ENCODE results near the gene RAP1B. TPM values are rescaled to one million over a fixed set of nuclear protein-coding genes. Genes with fewer than 3 reads are reported as not detected.

RAP1B gene
- total RNA-seq, 1 experiment from 2014 or later: 86.9 TPM

DNA sequence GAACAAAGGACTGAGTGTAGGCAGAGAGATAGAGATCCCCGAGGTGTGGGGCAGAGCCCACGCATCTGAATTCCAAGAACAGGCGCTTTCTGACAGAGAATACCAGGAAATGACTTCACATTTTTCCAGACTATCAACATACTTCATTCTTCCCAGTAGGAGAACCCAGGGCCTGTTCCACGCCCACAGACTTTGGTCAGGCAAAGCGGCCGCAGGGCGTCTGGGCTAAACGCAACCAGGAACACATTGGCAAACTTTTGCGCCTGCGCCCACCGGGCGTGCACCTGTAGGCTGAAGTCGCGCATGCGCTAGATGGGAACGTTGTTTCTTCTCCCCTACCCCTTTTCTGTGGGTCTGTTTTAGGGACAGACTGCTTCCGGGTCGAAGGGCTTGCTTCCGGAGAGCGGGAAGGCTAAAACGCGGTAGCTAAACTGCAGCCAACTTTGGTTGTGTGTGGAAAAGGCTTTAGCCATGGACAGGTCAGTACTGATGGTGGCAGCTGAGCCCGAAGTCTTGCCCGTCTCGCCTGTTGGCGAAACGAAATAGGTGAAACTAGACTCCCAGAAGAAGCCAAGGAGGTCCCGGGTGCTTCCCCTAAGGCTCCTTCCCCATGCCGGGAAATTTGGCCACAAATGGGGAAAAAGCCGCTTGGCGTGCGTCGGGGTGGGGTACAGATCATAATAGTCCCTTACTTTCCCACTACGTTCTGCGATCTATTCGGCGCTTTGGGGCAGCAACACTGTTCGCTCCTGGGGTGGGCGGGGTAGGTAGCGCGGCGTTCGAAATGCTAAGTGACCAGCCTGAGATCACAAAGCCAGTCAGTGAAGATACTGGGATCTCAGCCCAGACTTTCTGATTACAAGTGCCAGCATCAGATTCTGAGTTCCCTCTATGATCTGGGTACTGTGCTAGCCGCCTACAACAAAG, 76.2 kb downstream of the RAP1B start, which contains the start of gene NUP107 (continued):
- TF ChIP-seq, protein P1, sequence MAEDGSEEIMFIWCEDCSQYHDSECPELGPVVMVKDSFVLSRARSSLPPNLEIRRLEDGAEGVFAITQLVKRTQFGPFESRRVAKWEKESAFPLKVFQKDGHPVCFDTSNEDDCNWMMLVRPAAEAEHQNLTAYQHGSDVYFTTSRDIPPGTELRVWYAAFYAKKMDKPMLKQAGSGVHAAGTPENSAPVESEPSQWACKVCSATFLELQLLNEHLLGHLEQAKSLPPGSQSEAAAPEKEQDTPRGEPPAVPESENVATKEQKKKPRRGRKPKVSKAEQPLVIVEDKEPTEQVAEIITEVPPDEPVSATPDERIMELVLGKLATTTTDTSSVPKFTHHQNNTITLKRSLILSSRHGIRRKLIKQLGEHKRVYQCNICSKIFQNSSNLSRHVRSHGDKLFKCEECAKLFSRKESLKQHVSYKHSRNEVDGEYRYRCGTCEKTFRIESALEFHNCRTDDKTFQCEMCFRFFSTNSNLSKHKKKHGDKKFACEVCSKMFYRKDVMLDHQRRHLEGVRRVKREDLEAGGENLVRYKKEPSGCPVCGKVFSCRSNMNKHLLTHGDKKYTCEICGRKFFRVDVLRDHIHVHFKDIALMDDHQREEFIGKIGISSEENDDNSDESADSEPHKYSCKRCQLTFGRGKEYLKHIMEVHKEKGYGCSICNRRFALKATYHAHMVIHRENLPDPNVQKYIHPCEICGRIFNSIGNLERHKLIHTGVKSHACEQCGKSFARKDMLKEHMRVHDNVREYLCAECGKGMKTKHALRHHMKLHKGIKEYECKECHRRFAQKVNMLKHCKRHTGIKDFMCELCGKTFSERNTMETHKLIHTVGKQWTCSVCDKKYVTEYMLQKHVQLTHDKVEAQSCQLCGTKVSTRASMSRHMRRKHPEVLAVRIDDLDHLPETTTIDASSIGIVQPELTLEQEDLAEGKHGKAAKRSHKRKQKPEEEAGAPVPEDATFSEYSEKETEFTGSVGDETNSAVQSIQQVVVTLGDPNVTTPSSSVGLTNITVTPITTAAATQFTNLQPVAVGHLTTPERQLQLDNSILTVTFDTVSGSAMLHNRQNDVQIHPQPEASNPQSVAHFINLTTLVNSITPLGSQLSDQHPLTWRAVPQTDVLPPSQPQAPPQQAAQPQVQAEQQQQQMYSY (CRISPR knock-in tag; IDR thresholded peaks at IDR 0.05): no peak
- TF ChIP-seq CREB1 (CRISPR knock-in tag; IDR thresholded peaks at IDR 0.05) (no peak), EMX1 (CRISPR knock-in tag; IDR thresholded peaks at IDR 0.05) (no peak), NFATC4 (CRISPR knock-in tag; IDR thresholded peaks at IDR 0.05) (no peak), JAZF1 (CRISPR knock-in tag; IDR thresholded peaks at IDR 0.05) (no peak), FOXK1 (CRISPR knock-in tag; IDR thresholded peaks at IDR 0.05) (peak; percentile 92), SOX15 (CRISPR knock-in tag; IDR thresholded peaks at IDR 0.05) (no peak), ZBTB21 (CRISPR knock-in tag; IDR thresholded peaks at IDR 0.05; ENCODE audit: borderline replicate concordance) (no peak), GRHL2 (CRISPR knock-in tag; IDR thresholded peaks at IDR 0.05; ENCODE audit: insufficient replicate concordance, severe bottlenecking) (no peak), ETV6 (CRISPR knock-in tag; IDR thresholded peaks at IDR 0.05) (peak; percentile 83; the same call in 1 of the 2 replicates), FOXJ3 (CRISPR knock-in tag; IDR thresholded peaks at IDR 0.05; ENCODE audit: borderline replicate concordance) (no peak), MYBL2 (CRISPR knock-in tag; IDR thresholded peaks at IDR 0.05) (peak; percentile 79; the same call in 1 of the 2 replicates), JUN (CRISPR knock-in tag; IDR thresholded peaks at IDR 0.05) (no peak), ZNF138 (CRISPR knock-in tag; conservative IDR thresholded peaks at IDR 0.05) (no peak), TP53 (CRISPR knock-in tag; IDR thresholded peaks at IDR 0.05) (no peak)
- TF ChIP-seq, protein P2, sequence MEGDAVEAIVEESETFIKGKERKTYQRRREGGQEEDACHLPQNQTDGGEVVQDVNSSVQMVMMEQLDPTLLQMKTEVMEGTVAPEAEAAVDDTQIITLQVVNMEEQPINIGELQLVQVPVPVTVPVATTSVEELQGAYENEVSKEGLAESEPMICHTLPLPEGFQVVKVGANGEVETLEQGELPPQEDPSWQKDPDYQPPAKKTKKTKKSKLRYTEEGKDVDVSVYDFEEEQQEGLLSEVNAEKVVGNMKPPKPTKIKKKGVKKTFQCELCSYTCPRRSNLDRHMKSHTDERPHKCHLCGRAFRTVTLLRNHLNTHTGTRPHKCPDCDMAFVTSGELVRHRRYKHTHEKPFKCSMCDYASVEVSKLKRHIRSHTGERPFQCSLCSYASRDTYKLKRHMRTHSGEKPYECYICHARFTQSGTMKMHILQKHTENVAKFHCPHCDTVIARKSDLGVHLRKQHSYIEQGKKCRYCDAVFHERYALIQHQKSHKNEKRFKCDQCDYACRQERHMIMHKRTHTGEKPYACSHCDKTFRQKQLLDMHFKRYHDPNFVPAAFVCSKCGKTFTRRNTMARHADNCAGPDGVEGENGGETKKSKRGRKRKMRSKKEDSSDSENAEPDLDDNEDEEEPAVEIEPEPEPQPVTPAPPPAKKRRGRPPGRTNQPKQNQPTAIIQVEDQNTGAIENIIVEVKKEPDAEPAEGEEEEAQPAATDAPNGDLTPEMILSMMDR (IDR thresholded peaks at IDR 0.05): no peak
- TF ChIP-seq, protein P3, sequence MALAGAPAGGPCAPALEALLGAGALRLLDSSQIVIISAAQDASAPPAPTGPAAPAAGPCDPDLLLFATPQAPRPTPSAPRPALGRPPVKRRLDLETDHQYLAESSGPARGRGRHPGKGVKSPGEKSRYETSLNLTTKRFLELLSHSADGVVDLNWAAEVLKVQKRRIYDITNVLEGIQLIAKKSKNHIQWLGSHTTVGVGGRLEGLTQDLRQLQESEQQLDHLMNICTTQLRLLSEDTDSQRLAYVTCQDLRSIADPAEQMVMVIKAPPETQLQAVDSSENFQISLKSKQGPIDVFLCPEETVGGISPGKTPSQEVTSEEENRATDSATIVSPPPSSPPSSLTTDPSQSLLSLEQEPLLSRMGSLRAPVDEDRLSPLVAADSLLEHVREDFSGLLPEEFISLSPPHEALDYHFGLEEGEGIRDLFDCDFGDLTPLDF (CRISPR knock-in tag; IDR thresholded peaks at IDR 0.05): no peak
- TF ChIP-seq, protein P4, sequence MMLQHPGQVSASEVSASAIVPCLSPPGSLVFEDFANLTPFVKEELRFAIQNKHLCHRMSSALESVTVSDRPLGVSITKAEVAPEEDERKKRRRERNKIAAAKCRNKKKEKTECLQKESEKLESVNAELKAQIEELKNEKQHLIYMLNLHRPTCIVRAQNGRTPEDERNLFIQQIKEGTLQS (CRISPR knock-in tag; conservative IDR thresholded peaks at IDR 0.05): no peak
- TF ChIP-seq, protein P5, sequence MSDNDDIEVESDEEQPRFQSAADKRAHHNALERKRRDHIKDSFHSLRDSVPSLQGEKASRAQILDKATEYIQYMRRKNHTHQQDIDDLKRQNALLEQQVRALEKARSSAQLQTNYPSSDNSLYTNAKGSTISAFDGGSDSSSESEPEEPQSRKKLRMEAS (CRISPR knock-in tag; IDR thresholded peaks at IDR 0.05): peak; percentile 87; the same call in 1 of the 2 replicates
- TF ChIP-seq, protein P6, sequence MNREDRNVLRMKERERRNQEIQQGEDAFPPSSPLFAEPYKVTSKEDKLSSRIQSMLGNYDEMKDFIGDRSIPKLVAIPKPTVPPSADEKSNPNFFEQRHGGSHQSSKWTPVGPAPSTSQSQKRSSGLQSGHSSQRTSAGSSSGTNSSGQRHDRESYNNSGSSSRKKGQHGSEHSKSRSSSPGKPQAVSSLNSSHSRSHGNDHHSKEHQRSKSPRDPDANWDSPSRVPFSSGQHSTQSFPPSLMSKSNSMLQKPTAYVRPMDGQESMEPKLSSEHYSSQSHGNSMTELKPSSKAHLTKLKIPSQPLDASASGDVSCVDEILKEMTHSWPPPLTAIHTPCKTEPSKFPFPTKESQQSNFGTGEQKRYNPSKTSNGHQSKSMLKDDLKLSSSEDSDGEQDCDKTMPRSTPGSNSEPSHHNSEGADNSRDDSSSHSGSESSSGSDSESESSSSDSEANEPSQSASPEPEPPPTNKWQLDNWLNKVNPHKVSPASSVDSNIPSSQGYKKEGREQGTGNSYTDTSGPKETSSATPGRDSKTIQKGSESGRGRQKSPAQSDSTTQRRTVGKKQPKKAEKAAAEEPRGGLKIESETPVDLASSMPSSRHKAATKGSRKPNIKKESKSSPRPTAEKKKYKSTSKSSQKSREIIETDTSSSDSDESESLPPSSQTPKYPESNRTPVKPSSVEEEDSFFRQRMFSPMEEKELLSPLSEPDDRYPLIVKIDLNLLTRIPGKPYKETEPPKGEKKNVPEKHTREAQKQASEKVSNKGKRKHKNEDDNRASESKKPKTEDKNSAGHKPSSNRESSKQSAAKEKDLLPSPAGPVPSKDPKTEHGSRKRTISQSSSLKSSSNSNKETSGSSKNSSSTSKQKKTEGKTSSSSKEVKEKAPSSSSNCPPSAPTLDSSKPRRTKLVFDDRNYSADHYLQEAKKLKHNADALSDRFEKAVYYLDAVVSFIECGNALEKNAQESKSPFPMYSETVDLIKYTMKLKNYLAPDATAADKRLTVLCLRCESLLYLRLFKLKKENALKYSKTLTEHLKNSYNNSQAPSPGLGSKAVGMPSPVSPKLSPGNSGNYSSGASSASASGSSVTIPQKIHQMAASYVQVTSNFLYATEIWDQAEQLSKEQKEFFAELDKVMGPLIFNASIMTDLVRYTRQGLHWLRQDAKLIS (CRISPR knock-in tag; IDR thresholded peaks at IDR 0.05; ENCODE audit: borderline replicate concordance): peak; percentile 32; the same call in 1 of the 2 replicates
